GM19043 (cell line): Measurements from ENCODE around the gene CPSF2.
A peak's percentile ranks its signal among the peaks of the same experiment; 100 is the strongest.

Source experiments
- ATAC-seq: cut with Tn5 transposase; IDR thresholded peaks from one replicate; pipeline ENCODE4 v1.9.1; 2021; ENCODE audit warnings: low read depth; ENCODE audit not compliant: unreplicated experiment

Gene CPSF2

GRCh38 chr14:92121670-92122350 is at the start of gene CPSF2, which contains the start of gene NDUFB1:
Gene CPSF2 (plus strand): TSS chr14:92121969. CDS start chr14:92130985, 9,016 bp downstream.
Gene NDUFB1 (minus strand): TSS chr14:92121706. CDS start chr14:92117637, 4,069 bp downstream.
- ATAC-seq: peak; percentile 89

- ATAC-seq: no peak
Measured at GRCh38 chr14:92074555-92074954, 47.2 kb upstream of the CPSF2 start.

GRCh38 chr14:92088494-92088893 is 33.3 kb upstream of the CPSF2 start:
- no peak for ATAC-seq

- ATAC-seq: no peak
Measured at GRCh38 chr14:92093320-92093719, 28.4 kb upstream of the CPSF2 start.

GRCh38 chr14:92099802-92100201 is 22.0 kb upstream of the CPSF2 start:
- ATAC-seq: no peak

- no peak for ATAC-seq
Measured at GRCh38 chr14:92103363-92103989, 18.3 kb upstream of the CPSF2 start.

GRCh38 chr14:92105073-92105892 is 16.5 kb upstream of the CPSF2 start:
- ATAC-seq: no peak

GRCh38 chr14:92105893-92106142 is 16.0 kb upstream of the CPSF2 start:
- peak; percentile 3 for ATAC-seq

- ATAC-seq: peak; percentile 83
Measured at GRCh38 chr14:92106143-92106926, 15.4 kb upstream of the CPSF2 start, which contains the start of gene ATXN3. Gene ATXN3 (minus strand): TSS chr14:92106582. CDS start chr14:92106552, 30 bp downstream.

- ATAC-seq: no peak
Measured at GRCh38 chr14:92108345-92109254, 13.2 kb upstream of the CPSF2 start.

- ATAC-seq: no peak
Measured at GRCh38 chr14:92109490-92109889, 12.3 kb upstream of the CPSF2 start.

GRCh38 chr14:92121207-92121669 is 531 bp upstream of the CPSF2 start:
- ATAC-seq: peak; percentile 16

GRCh38 chr14:92122351-92122677 is 545 bp downstream of the CPSF2 start:
- no peak for ATAC-seq

- ATAC-seq: no peak
Measured at GRCh38 chr14:92122761-92123160, 992 bp downstream of the CPSF2 start.

- ATAC-seq: no peak
Measured at GRCh38 chr14:92134456-92134855, 12.7 kb downstream of the CPSF2 start.

- no peak for ATAC-seq
Measured at GRCh38 chr14:92135269-92135668, 13.5 kb downstream of the CPSF2 start.

GRCh38 chr14:92143309-92143708 is 21.5 kb downstream of the CPSF2 start:
- ATAC-seq: no peak

- no peak for ATAC-seq
Measured at GRCh38 chr14:92143962-92144361, 22.2 kb downstream of the CPSF2 start.

GRCh38 chr14:92144708-92145107 is 22.9 kb downstream of the CPSF2 start:
- ATAC-seq: no peak

- ATAC-seq: no peak
Measured at GRCh38 chr14:92153581-92153980, 31.8 kb downstream of the CPSF2 start.
